ENCODE results near the gene KDM4B. TPM values are rescaled to one million over a fixed set of nuclear protein-coding genes. Genes with fewer than 3 reads are reported as not detected.
"Not testable (repeated sequence)": the region's sequence is repeated elsewhere in the genome, so short reads cannot be mapped to it uniquely, and the experiment has no call there.

KDM4B gene
- total and polyA plus RNA-seq, 9 donors, result 5.2 to 62.9 (median 46.4) TPM

DNA sequence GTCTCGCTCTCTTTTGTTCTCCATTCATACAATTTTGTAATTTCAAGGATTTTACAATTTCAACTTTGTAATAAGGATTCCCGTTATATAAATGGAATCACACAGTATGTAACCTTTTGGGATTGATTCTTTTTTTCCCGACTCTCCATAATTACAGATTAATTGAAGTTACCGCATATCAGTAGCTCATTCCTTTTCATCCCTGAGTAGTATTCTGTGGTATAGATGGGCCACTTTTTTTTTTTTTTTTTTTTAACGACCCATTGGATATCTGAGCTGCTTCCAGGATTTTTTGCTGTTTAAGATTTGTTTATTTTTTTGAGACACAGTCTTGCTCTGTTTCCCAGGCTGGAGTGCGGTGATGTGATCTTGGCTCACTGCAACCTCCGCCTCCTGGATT is 31.9 kb upstream of the KDM4B start:
- H3K27me3 ChIP-seq, result no peaks in the 10 kb centered on the region
- no peaks in the 10 kb centered on the region for H3K9me3 ChIP-seq
- H3K36me3 ChIP-seq, result no peaks in the 10 kb centered on the region
- H3K4me1 ChIP-seq (ENCODE audit: insufficient read depth), result no peaks in the 10 kb centered on the region
- 85 to 92% (median 87%) methylated on average over 7 of the region's 7 CpGs for WGBS, 3 donors
- intact Hi-C loops (cut with DNase I), result no loop called here
- no peak for DNase-seq
- TF ChIP-seq, protein P1, sequence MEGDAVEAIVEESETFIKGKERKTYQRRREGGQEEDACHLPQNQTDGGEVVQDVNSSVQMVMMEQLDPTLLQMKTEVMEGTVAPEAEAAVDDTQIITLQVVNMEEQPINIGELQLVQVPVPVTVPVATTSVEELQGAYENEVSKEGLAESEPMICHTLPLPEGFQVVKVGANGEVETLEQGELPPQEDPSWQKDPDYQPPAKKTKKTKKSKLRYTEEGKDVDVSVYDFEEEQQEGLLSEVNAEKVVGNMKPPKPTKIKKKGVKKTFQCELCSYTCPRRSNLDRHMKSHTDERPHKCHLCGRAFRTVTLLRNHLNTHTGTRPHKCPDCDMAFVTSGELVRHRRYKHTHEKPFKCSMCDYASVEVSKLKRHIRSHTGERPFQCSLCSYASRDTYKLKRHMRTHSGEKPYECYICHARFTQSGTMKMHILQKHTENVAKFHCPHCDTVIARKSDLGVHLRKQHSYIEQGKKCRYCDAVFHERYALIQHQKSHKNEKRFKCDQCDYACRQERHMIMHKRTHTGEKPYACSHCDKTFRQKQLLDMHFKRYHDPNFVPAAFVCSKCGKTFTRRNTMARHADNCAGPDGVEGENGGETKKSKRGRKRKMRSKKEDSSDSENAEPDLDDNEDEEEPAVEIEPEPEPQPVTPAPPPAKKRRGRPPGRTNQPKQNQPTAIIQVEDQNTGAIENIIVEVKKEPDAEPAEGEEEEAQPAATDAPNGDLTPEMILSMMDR (IDR thresholded peaks at IDR 0.05), result no peak
- TF ChIP-seq EP300 (IDR thresholded peaks at IDR 0.05), result no peak
- TF ChIP-seq POLR2A (IDR thresholded peaks at IDR 0.05), result no peak
- H3K4me3 ChIP-seq, result no peak overlapping the region
- no peak overlapping the region for H3K27ac ChIP-seq

DNA sequence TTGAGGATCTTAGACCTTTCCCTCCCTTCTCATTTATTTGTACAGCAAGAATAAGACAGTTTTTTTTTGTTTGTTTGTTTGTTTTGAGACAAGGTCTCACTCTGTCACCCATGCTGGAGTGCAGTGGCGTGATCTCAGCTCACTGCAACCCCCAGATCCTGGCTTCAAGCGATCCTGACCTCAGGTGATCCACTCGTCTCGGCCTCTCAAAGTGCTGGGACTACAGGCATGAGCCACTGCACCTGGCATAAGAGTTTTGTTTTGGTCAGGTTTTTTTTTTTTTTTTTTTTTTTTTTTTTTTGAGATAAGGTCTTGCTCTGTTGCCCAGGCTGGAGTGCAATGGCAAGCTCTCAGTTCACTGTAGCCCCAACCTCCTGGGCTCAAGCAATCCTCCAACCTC is 30.5 kb upstream of the KDM4B start:
- DNase-seq; H3K27me3 ChIP-seq; H3K36me3 ChIP-seq; H3K9me3 ChIP-seq; intact Hi-C loops (cut with DNase I); H3K4me3 ChIP-seq; H3K4me1 ChIP-seq (ENCODE audit: insufficient read depth); H3K27ac ChIP-seq: not testable (repeated sequence)
- 87 to 92% (median 89%) methylated on average over 4 of the region's 4 CpGs for WGBS, 3 donors

DNA sequence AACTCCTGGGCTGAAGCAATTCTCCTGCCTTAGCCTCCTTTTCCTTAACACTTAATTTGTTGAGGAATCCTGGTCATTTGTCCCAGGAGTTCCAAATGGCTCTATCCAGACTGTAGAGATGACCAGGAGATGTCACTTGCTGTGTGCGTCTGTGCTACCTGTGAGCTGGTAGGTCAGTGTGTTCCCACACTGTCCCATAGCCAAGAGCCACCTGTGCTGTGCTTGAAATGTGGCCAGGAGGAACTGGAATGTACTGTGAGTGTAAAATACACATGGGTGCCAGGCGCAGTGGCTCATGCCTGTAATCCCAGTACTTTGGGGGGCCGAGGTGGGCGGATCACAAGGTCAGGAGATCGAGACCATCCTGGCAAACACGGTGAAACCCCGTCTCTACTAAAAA is 29.4 kb upstream of the KDM4B start:
- TF ChIP-seq, protein P1 (IDR thresholded peaks at IDR 0.05), result no peak
- no peak for TF ChIP-seq POLR2A (IDR thresholded peaks at IDR 0.05)
- H3K9me3 ChIP-seq, result no peaks in the 10 kb centered on the region
- WGBS, 3 donors, result 82 to 94% (median 92%) methylated on average over 7 of the region's 7 CpGs
- H3K4me1 ChIP-seq (ENCODE audit: insufficient read depth), result no peaks in the 10 kb centered on the region
- H3K4me3 ChIP-seq, result no peak overlapping the region
- no peaks in the 10 kb centered on the region for H3K36me3 ChIP-seq
- H3K27ac ChIP-seq, result no peak overlapping the region
- DNase-seq, result no peak
- H3K27me3 ChIP-seq, result no peaks in the 10 kb centered on the region
- intact Hi-C loops (cut with DNase I), result no loop called here

DNA sequence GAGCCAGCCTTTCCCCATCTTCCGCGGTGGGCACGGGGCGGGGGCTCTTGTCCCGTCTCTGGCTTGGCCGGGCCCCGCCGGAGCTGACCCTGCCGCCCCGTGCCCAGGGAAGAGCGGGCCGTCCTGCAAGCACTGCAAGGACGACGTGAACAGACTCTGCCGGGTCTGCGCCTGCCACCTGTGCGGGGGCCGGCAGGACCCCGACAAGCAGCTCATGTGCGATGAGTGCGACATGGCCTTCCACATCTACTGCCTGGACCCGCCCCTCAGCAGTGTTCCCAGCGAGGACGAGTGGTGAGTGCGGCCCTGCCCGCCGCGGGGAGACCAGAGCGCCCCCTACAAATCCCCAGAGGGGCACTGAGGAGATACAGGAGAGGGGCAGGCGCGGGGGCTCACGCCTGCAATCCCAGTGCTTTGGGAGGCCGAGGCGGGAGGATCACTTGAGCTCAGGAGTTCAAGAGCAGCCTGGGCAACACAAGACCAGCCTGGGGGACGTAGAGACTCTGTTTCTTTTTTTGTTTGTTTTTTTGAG is 27.2 kb upstream of the KDM4B start:
- H3K9me3 ChIP-seq; H3K27ac ChIP-seq; DNase-seq; H3K4me1 ChIP-seq (ENCODE audit: insufficient read depth); intact Hi-C loops (cut with DNase I); H3K27me3 ChIP-seq; H3K4me3 ChIP-seq; H3K36me3 ChIP-seq: not testable (repeated sequence)
- 96 to 97% (median 97%) methylated on average over 35 of the region's 35 CpGs for WGBS, 3 donors

DNA sequence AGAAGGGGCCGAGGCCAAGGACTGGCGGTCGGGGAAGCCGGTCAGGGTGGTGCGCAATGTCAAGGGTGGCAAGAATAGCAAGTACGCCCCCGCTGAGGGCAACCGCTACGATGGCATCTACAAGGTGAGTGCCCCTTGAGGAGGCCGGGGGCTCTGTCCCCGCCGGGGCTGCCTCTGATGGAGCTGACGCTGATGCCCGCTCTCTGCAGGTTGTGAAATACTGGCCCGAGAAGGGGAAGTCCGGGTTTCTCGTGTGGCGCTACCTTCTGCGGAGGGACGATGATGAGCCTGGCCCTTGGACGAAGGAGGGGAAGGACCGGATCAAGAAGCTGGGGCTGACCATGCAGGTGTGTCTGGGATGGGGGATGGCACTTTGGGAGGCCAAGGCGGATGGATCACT is 18.3 kb upstream of the KDM4B start:
- H3K9me3 ChIP-seq; H3K4me3 ChIP-seq; intact Hi-C loops (cut with DNase I); H3K27me3 ChIP-seq; H3K27ac ChIP-seq; H3K4me1 ChIP-seq (ENCODE audit: insufficient read depth); DNase-seq; H3K36me3 ChIP-seq: not testable (repeated sequence)
- 92 to 98% (median 94%) methylated on average over 23 of the region's 23 CpGs for WGBS, 3 donors

DNA sequence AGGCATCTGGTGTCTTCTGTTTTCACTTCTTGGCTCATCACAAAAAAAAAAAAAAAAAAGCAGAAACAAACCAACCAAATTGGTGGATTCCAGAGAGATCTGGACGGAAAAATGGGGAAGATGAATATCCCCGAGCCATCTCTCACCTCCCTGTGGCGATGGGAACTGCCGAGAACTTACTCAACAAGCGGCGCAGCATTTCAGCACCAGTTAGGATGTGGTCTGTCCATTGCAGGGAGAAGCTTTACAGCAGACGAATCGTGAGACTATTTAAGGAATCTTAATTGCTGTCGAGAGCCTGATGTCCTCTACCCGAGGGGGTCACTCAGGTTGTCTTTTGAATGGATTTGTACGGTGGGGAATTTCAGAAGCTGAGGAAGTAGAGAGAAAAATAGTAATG is 17.3 kb upstream of the KDM4B start:
- WGBS, 3 donors, result 75 to 79% (median 77%) methylated on average over 11 of the region's 11 CpGs
- H3K27me3 ChIP-seq, result no peaks in the 10 kb centered on the region
- no peaks in the 10 kb centered on the region for H3K9me3 ChIP-seq
- TF ChIP-seq EP300 (IDR thresholded peaks at IDR 0.05), result no peak
- H3K36me3 ChIP-seq, result no peaks in the 10 kb centered on the region
- intact Hi-C loops (cut with DNase I), result no loop called here
- no peaks in the 10 kb centered on the region for H3K4me1 ChIP-seq (ENCODE audit: insufficient read depth)
- H3K27ac ChIP-seq, result no peak overlapping the region
- H3K4me3 ChIP-seq, result no peak overlapping the region
- DNase-seq, result no peak

DNA sequence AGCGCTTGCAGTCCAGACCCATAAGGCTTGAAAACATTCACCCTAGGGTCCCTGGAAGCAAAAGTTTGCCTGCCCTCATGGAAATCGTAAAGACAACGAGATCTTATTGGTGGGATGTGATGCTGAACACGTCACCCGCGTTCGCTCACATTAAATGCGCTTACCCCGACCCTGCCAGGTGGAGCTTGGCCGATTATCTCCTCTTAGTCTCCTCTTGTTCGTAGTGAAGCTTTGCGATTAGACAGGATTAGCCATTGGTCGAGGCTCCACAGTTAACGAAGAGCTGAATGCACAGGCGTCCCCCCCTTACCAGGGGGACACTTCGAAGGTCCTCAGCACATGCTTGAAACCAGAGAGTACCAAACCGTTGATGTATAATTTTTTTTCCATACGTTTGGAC is 16.0 kb upstream of the KDM4B start:
- intact Hi-C loops (cut with DNase I), result no loop called here
- TF ChIP-seq EP300 (IDR thresholded peaks at IDR 0.05) (no peak), POLR2A (IDR thresholded peaks at IDR 0.05) (no peak)
- TF ChIP-seq, protein P1 (IDR thresholded peaks at IDR 0.05), result no peak
- H3K27me3 ChIP-seq, result no peaks in the 10 kb centered on the region
- WGBS, 3 donors, result 94 to 97% (median 95%) methylated on average over 18 of the region's 18 CpGs
- no peaks in the 10 kb centered on the region for H3K4me1 ChIP-seq (ENCODE audit: insufficient read depth)
- no peak for DNase-seq
- no peak overlapping the region for H3K27ac ChIP-seq
- no peaks in the 10 kb centered on the region for H3K9me3 ChIP-seq
- no peak overlapping the region for H3K4me3 ChIP-seq
- no peaks in the 10 kb centered on the region for H3K36me3 ChIP-seq

DNA sequence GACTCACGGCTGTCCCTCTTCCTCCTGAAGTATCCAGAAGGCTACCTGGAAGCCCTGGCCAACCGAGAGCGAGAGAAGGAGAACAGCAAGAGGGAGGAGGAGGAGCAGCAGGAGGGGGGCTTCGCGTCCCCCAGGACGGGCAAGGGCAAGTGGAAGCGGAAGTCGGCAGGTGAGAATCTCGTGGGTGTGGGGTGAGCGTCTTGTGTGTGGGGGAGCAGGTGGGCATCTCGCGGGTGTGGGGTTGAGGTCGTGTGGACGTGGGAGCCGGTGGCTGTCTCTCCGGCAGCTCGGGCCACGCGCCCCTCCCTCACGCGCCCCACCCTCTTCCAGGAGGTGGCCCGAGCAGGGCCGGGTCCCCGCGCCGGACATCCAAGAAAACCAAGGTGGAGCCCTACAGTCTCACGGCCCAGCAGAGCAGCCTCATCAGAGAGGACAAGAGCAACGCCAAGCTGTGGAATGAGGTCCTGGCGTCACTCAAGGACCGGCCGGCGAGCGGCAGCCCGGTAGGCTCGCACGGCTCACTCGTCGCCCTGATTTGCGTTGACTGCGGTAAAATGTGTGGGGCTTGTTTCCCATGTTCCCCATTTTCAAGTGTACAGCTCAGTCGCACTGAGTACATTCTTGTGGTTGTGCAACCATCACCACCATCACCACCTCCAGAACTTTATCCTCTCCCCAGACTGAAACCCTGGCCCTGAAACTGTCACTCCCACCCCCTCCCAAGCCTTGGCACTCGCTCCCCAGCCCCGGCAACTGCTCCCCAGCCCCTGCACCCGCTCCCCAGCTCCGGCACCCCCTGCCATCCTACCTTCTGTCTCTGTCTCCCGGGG is 14.4 kb upstream of the KDM4B start:
- DNase-seq; H3K27me3 ChIP-seq; intact Hi-C loops (cut with DNase I); H3K9me3 ChIP-seq; H3K27ac ChIP-seq; H3K36me3 ChIP-seq; H3K4me3 ChIP-seq; H3K4me1 ChIP-seq (ENCODE audit: insufficient read depth): not testable (repeated sequence)
- 88 to 92% (median 90%) methylated on average over 46 of the region's 46 CpGs for WGBS, 3 donors
